ENCODE data around the gene SSR1. TPM values are rescaled to one million over a fixed set of nuclear protein-coding genes. Genes with fewer than 3 reads are reported as not detected.

The SSR1 gene
- total RNA-seq, 2 donors from 2014 or later: 145 to 167 TPM

- no peak for TF ChIP-seq CTCF (conservative IDR thresholded peaks at IDR 0.05)
- Mint-ChIP-seq H3K27me3 (ENCODE audit: insufficient read depth) (no peaks in the 10 kb centered on the region), H3K36me3 (ENCODE audit: low read depth) (peaks cover 68% of the 10 kb centered on the region), H3K4me1 (peaks cover 14% of the 10 kb centered on the region), H3K9me3 (no peaks in the 10 kb centered on the region), H3K4me3 (no peak overlapping the region), H3K27ac (no peak overlapping the region)
- H3K4me1 ChIP-seq (ENCODE audit: control insufficient read depth, insufficient read depth, low read length): no peaks in the 10 kb centered on the region
- H3K9me3 ChIP-seq (ENCODE audit: control insufficient read depth, low read length): no peaks in the 10 kb centered on the region
- no peak for DNase-seq
- no peaks in the 10 kb centered on the region for H3K27me3 ChIP-seq (ENCODE audit: control insufficient read depth, insufficient read depth, low read length, poor library complexity, severe bottlenecking)
- H3K4me3 ChIP-seq (ENCODE audit: low read length): no peak overlapping the region
- H3K36me3 ChIP-seq (ENCODE audit: control insufficient read depth, insufficient read depth, low read length): peaks cover 88% of the 10 kb centered on the region
- H3K27ac ChIP-seq (ENCODE audit: low read depth, low read length): no peak overlapping the region
- no peak overlapping the region for H3K9ac ChIP-seq (ENCODE audit: extremely low read depth, low read length, poor library complexity, severe bottlenecking)
- WGBS, 2 experiments (ENCODE audit: insufficient coverage in 1 of 2, insufficient read length in 1 of 2): no CpG with 5 or more reads among the region's 1 CpG
Measured at GRCh38 chr6:7298113-7298512, 14.9 kb downstream of the SSR1 start.

- H3K4me1 ChIP-seq (ENCODE audit: control insufficient read depth, insufficient read depth, low read length): no peaks in the 10 kb centered on the region
- H3K4me3 ChIP-seq (ENCODE audit: low read length): no peak overlapping the region
- H3K36me3 ChIP-seq (ENCODE audit: control insufficient read depth, insufficient read depth, low read length): peaks cover 88% of the 10 kb centered on the region
- no peak overlapping the region for H3K4me3 Mint-ChIP-seq
- no peak overlapping the region for H3K27ac ChIP-seq (ENCODE audit: low read depth, low read length)
- WGBS, 2 experiments (ENCODE audit: insufficient coverage in 1 of 2, insufficient read length in 1 of 2): 94 to 100% methylated on average over 1 of the region's 2 CpGs
- H3K9me3 Mint-ChIP-seq: no peaks in the 10 kb centered on the region
- no peak for DNase-seq
- no peaks in the 10 kb centered on the region for H3K27me3 ChIP-seq (ENCODE audit: control insufficient read depth, insufficient read depth, low read length, poor library complexity, severe bottlenecking)
- no peak overlapping the region for H3K27ac Mint-ChIP-seq
- H3K4me1 Mint-ChIP-seq: peaks cover 10% of the 10 kb centered on the region
- no peak for TF ChIP-seq CTCF (conservative IDR thresholded peaks at IDR 0.05)
- H3K27me3 Mint-ChIP-seq (ENCODE audit: insufficient read depth): no peaks in the 10 kb centered on the region
- H3K36me3 Mint-ChIP-seq (ENCODE audit: low read depth): peaks cover 66% of the 10 kb centered on the region
- no peak overlapping the region for H3K9ac ChIP-seq (ENCODE audit: extremely low read depth, low read length, poor library complexity, severe bottlenecking)
- H3K9me3 ChIP-seq (ENCODE audit: control insufficient read depth, low read length): no peaks in the 10 kb centered on the region
Measured at GRCh38 chr6:7296602-7297001, 16.4 kb downstream of the SSR1 start.

GRCh38 chr6:7295916-7296315, 17.1 kb downstream of the SSR1 start:
- Mint-ChIP-seq H3K27me3 (ENCODE audit: insufficient read depth) (no peaks in the 10 kb centered on the region), H3K36me3 (ENCODE audit: low read depth) (peaks cover 60% of the 10 kb centered on the region), H3K4me1 (peaks cover 3% of the 10 kb centered on the region), H3K27ac (no peak overlapping the region), H3K4me3 (no peak overlapping the region), H3K9me3 (no peaks in the 10 kb centered on the region)
- H3K9ac ChIP-seq (ENCODE audit: extremely low read depth, low read length, poor library complexity, severe bottlenecking): no peak overlapping the region
- H3K4me1 ChIP-seq (ENCODE audit: control insufficient read depth, insufficient read depth, low read length): no peaks in the 10 kb centered on the region
- no peaks in the 10 kb centered on the region for H3K9me3 ChIP-seq (ENCODE audit: control insufficient read depth, low read length)
- 48 to 83% methylated on average over 1 to 2 of the region's 3 CpGs for WGBS, 2 experiments (ENCODE audit: insufficient coverage in 1 of 2, insufficient read length in 1 of 2)
- no peak for DNase-seq
- H3K36me3 ChIP-seq (ENCODE audit: control insufficient read depth, insufficient read depth, low read length): peaks cover 87% of the 10 kb centered on the region
- no peak overlapping the region for H3K27ac ChIP-seq (ENCODE audit: low read depth, low read length)
- H3K27me3 ChIP-seq (ENCODE audit: control insufficient read depth, insufficient read depth, low read length, poor library complexity, severe bottlenecking): no peaks in the 10 kb centered on the region
- H3K4me3 ChIP-seq (ENCODE audit: low read length): no peak overlapping the region
- no peak for TF ChIP-seq CTCF (conservative IDR thresholded peaks at IDR 0.05)
